WTC11 (cell line): ENCODE data around the gene PLCH2. TPM values are rescaled to one million over a fixed set of nuclear protein-coding genes. Genes with fewer than 3 reads are reported as not detected.

Source experiments
- ATAC-seq: fragments of 200-7000 bp; cut with Tn5 transposase; 2 replicates; pipeline ENCODE4 v1.10.0; 2021; ENCODE audit warnings: mild to moderate bottlenecking, moderate library complexity
- CTCF ChIA-PET: fragments of 300-600 bp; sonication (Branson Sonifier 250); formaldehyde crosslinking; loops from one replicate; lab custom pipeline; 2021; ENCODE audit warnings: antibody characterized with exemption; lab: Charles Lee
- POLR2A ChIA-PET: fragments of 350-600 bp; sonication (Branson Sonifier 250); formaldehyde crosslinking; loops from one replicate; lab custom pipeline; 2021; ENCODE audit warnings: antibody characterized with exemption; lab: Charles Lee
- DNase-seq: peaks from one replicate; pipeline ENCODE4 v3.0.0; 2021; ENCODE audit warnings: low spot score
- H3K27ac Mint-ChIP-seq: 2 replicates; pipeline ENCODE4 v1.8.0; 2021; ENCODE audit warnings: mixed read lengths
- H3K27me3 Mint-ChIP-seq: 2 replicates; pipeline ENCODE4 v1.8.0; 2021; ENCODE audit warnings: low read depth, mild to moderate bottlenecking, moderate library complexity, mixed read lengths
- H3K36me3 Mint-ChIP-seq: 2 replicates; pipeline ENCODE4 v1.8.0; 2021; ENCODE audit warnings: mixed read lengths
- H3K4me1 Mint-ChIP-seq: 2 replicates; pipeline ENCODE4 v1.8.0; 2022; ENCODE audit warnings: mixed read lengths
- H3K4me3 Mint-ChIP-seq: 2 replicates; pipeline ENCODE4 v1.8.0; 2021; ENCODE audit warnings: mild to moderate bottlenecking, moderate library complexity, mixed read lengths
- H3K9me3 Mint-ChIP-seq: 2 replicates; pipeline ENCODE4 v1.8.0; 2021; ENCODE audit warnings: mixed read lengths
- ATF1 ChIP-seq: sonication (generic); formaldehyde crosslinking; IDR thresholded peaks from 2 replicates; pipeline ENCODE4 v1.8.1; 2023; ENCODE audit warnings: mild to moderate bottlenecking, moderate library complexity, missing genetic modification reagents
- ELF4 ChIP-seq: sonication (generic); formaldehyde crosslinking; IDR thresholded peaks from 2 replicates; pipeline ENCODE4 v1.8.1; 2022; ENCODE audit warnings: low read depth, mild to moderate bottlenecking, moderate library complexity, missing genetic modification reagents
- ESRRA ChIP-seq: sonication (generic); formaldehyde crosslinking; IDR thresholded peaks from 2 replicates; pipeline ENCODE4 v1.8.1; 2022; ENCODE audit warnings: mild to moderate bottlenecking, missing genetic modification reagents, borderline replicate concordance
- GABPB1 ChIP-seq: sonication (generic); formaldehyde crosslinking; IDR thresholded peaks from 2 replicates; pipeline ENCODE4 v1.8.1; 2023; ENCODE audit warnings: mild to moderate bottlenecking, missing genetic modification reagents
- SP1 ChIP-seq: sonication (generic); formaldehyde crosslinking; conservative IDR thresholded peaks from 2 replicates; pipeline ENCODE4 v1.8.1; 2022; ENCODE audit warnings: missing genetic modification reagents
- ZNF219 ChIP-seq: sonication (generic); formaldehyde crosslinking; IDR thresholded peaks from 2 replicates; pipeline ENCODE4 v1.8.0; 2023; ENCODE audit warnings: missing genetic modification reagents, mild to moderate bottlenecking, borderline replicate concordance
- ZNF263 ChIP-seq: sonication (generic); formaldehyde crosslinking; IDR thresholded peaks from 2 replicates; pipeline ENCODE4 v1.8.1; 2022; ENCODE audit warnings: low read depth, mild to moderate bottlenecking, moderate library complexity, missing genetic modification reagents
- ZNF317 ChIP-seq: sonication (generic); formaldehyde crosslinking; IDR thresholded peaks from 2 replicates; pipeline ENCODE4 v1.8.1; 2023; ENCODE audit warnings: low read depth, mild to moderate bottlenecking, moderate library complexity, missing genetic modification reagents, borderline replicate concordance
- total RNA-seq: library from RNA; stranded (reverse); gene quantifications from 3 replicates; pipeline ENCODE4 v1.2.3, GENCODE V29; 2021
- TF ChIP-seq, protein P1 (sequence below): sonication (generic); formaldehyde crosslinking; IDR thresholded peaks from 2 replicates; pipeline ENCODE4 v1.8.0; 2023; ENCODE audit warnings: missing genetic modification reagents, mild to moderate bottlenecking, borderline replicate concordance
- TF ChIP-seq, protein P2 (sequence below): fragments of 200-600 bp; IDR thresholded peaks from 2 replicates; pipeline ENCODE4 v1.8.0; 2022; ENCODE audit warnings: antibody characterized with exemption
- TF ChIP-seq, protein P3 (sequence below): sonication (generic); formaldehyde crosslinking; IDR thresholded peaks from 2 replicates; pipeline ENCODE4 v1.8.1; 2023; ENCODE audit warnings: mild to moderate bottlenecking, moderate library complexity, missing genetic modification reagents
- TF ChIP-seq, protein P4 (sequence below): sonication (generic); formaldehyde crosslinking; IDR thresholded peaks from 2 replicates; pipeline ENCODE4 v1.8.0; 2022; ENCODE audit warnings: mild to moderate bottlenecking, missing genetic modification reagents
- TF ChIP-seq, protein P5 (sequence below): fragments of 250-450 bp; sonication (Bioruptor Pico); IDR thresholded peaks from 2 replicates; pipeline ENCODE4 v1.9.0; 2021; ENCODE audit warnings: moderate library complexity, mild to moderate bottlenecking, inconsistent platforms, borderline replicate concordance
- TF ChIP-seq, protein P6 (sequence below): sonication (generic); formaldehyde crosslinking; IDR thresholded peaks from 2 replicates; pipeline ENCODE4 v1.8.1; 2023; ENCODE audit warnings: mild to moderate bottlenecking, missing genetic modification reagents, moderate library complexity
- TF ChIP-seq, protein P7 (sequence below): sonication (generic); formaldehyde crosslinking; IDR thresholded peaks from 2 replicates; pipeline ENCODE4 v1.8.0; 2023; ENCODE audit warnings: missing genetic modification reagents

The PLCH2 gene
- total RNA-seq, 1 experiment from 2014 or later: 0.17 TPM

DNA sequence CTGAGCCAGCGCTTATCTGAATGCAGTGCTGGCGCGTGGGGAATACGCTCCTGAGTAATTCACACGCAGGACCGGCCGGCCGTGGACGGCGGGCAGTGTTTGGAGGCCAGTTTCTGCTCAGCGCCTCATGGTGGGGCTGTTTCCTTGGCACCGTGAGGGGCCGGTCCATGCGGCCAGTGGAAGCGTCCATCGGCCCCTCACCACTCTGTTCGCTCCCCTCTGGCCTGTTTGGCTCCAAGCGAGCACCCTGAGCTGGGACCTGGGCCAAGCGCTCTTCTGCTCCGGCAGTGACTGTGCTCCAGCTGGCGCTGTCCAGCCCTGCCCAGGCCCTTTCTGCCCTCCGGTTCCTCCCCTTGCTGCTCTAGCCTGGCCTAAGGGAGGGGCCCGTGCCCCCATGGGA is 16.3 kb upstream of the PLCH2 start:
- H3K9me3 Mint-ChIP-seq: no peaks in the 10 kb centered on the region
- no peak overlapping the region for H3K4me3 Mint-ChIP-seq
- CTCF ChIA-PET: interaction anchor here (0.9 to 1.5 kb wide), 5 partner anchors 16 to 64 kb away, joined by 4 to 5 read pairs (median 4); no protein-coding TSS in a partner anchor
- no peaks in the 10 kb centered on the region for H3K27me3 Mint-ChIP-seq
- POLR2A ChIA-PET: no interaction called here
- ATAC-seq (no peak), DNase-seq (no peak)
- no peaks in the 10 kb centered on the region for H3K36me3 Mint-ChIP-seq
- H3K27ac Mint-ChIP-seq: no peak overlapping the region
- 0 out of 2 replicates have a peak, but pooled peaks have one; percentile 19 for TF ChIP-seq ZNF263
- TF ChIP-seq, protein P1, sequence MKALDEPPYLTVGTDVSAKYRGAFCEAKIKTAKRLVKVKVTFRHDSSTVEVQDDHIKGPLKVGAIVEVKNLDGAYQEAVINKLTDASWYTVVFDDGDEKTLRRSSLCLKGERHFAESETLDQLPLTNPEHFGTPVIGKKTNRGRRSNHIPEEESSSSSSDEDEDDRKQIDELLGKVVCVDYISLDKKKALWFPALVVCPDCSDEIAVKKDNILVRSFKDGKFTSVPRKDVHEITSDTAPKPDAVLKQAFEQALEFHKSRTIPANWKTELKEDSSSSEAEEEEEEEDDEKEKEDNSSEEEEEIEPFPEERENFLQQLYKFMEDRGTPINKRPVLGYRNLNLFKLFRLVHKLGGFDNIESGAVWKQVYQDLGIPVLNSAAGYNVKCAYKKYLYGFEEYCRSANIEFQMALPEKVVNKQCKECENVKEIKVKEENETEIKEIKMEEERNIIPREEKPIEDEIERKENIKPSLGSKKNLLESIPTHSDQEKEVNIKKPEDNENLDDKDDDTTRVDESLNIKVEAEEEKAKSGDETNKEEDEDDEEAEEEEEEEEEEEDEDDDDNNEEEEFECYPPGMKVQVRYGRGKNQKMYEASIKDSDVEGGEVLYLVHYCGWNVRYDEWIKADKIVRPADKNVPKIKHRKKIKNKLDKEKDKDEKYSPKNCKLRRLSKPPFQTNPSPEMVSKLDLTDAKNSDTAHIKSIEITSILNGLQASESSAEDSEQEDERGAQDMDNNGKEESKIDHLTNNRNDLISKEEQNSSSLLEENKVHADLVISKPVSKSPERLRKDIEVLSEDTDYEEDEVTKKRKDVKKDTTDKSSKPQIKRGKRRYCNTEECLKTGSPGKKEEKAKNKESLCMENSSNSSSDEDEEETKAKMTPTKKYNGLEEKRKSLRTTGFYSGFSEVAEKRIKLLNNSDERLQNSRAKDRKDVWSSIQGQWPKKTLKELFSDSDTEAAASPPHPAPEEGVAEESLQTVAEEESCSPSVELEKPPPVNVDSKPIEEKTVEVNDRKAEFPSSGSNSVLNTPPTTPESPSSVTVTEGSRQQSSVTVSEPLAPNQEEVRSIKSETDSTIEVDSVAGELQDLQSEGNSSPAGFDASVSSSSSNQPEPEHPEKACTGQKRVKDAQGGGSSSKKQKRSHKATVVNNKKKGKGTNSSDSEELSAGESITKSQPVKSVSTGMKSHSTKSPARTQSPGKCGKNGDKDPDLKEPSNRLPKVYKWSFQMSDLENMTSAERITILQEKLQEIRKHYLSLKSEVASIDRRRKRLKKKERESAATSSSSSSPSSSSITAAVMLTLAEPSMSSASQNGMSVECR (CRISPR knock-in tag): no peak
- H3K4me1 Mint-ChIP-seq: no peaks in the 10 kb centered on the region

DNA sequence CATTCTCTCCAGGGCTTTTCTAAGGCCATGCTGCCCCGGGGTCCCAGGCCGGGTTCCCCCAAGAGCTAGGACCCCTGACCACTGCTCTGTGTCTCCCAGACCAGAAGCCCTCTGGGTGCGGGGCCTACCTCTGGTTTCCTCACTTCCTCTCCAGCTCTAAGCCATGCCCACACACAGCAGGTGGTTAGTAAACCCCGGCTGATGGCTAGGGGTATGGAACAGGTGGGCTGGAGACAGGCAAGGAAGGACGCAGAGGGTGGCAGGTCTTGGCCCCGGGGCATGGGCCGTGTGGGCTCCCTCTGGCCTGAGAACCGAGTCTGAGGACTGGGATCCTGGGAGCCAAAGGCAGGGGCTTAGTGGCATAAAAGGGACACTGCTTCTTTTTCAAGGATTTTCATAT is 15.9 kb upstream of the PLCH2 start:
- no peaks in the 10 kb centered on the region for H3K27me3 Mint-ChIP-seq
- CTCF ChIA-PET: interaction anchor here (0.9 to 1.7 kb wide), 6 partner anchors 16 to 63 kb away, joined by 4 to 5 read pairs (median 4); no protein-coding TSS in a partner anchor
- no peaks in the 10 kb centered on the region for H3K4me1 Mint-ChIP-seq
- no peak for DNase-seq
- H3K36me3 Mint-ChIP-seq: no peaks in the 10 kb centered on the region
- TF ChIP-seq ELF4 (CRISPR knock-in tag) (no peak), GABPB1 (CRISPR knock-in tag) (no peak), ZNF219 (CRISPR knock-in tag) (no peak), ZNF317 (CRISPR knock-in tag) (no peak), ATF1 (CRISPR knock-in tag) (no peak), ESRRA (no peak), SP1 (no peak)
- TF ChIP-seq, protein P2, sequence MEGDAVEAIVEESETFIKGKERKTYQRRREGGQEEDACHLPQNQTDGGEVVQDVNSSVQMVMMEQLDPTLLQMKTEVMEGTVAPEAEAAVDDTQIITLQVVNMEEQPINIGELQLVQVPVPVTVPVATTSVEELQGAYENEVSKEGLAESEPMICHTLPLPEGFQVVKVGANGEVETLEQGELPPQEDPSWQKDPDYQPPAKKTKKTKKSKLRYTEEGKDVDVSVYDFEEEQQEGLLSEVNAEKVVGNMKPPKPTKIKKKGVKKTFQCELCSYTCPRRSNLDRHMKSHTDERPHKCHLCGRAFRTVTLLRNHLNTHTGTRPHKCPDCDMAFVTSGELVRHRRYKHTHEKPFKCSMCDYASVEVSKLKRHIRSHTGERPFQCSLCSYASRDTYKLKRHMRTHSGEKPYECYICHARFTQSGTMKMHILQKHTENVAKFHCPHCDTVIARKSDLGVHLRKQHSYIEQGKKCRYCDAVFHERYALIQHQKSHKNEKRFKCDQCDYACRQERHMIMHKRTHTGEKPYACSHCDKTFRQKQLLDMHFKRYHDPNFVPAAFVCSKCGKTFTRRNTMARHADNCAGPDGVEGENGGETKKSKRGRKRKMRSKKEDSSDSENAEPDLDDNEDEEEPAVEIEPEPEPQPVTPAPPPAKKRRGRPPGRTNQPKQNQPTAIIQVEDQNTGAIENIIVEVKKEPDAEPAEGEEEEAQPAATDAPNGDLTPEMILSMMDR: no peak
- TF ChIP-seq, protein P3, sequence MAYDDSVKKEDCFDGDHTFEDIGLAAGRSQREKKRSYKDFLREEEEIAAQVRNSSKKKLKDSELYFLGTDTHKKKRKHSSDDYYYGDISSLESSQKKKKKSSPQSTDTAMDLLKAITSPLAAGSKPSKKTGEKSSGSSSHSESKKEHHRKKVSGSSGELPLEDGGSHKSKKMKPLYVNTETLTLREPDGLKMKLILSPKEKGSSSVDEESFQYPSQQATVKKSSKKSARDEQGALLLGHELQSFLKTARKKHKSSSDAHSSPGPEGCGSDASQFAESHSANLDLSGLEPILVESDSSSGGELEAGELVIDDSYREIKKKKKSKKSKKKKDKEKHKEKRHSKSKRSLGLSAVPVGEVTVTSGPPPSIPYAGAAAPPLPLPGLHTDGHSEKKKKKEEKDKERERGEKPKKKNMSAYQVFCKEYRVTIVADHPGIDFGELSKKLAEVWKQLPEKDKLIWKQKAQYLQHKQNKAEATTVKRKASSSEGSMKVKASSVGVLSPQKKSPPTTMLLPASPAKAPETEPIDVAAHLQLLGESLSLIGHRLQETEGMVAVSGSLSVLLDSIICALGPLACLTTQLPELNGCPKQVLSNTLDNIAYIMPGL (CRISPR knock-in tag): no peak
- TF ChIP-seq, protein P1 (CRISPR knock-in tag): no peak
- TF ChIP-seq, protein P4, sequence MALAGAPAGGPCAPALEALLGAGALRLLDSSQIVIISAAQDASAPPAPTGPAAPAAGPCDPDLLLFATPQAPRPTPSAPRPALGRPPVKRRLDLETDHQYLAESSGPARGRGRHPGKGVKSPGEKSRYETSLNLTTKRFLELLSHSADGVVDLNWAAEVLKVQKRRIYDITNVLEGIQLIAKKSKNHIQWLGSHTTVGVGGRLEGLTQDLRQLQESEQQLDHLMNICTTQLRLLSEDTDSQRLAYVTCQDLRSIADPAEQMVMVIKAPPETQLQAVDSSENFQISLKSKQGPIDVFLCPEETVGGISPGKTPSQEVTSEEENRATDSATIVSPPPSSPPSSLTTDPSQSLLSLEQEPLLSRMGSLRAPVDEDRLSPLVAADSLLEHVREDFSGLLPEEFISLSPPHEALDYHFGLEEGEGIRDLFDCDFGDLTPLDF (CRISPR knock-in tag): no peak
- TF ChIP-seq, protein P5, sequence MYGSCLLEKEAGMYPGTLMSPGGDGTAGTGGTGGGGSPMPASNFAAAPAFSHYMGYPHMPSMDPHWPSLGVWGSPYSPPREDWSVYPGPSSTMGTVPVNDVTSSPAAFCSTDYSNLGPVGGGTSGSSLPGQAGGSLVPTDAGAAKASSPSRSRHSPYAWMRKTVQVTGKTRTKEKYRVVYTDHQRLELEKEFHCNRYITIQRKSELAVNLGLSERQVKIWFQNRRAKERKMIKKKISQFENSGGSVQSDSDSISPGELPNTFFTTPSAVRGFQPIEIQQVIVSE (CRISPR knock-in tag): no peak
- TF ChIP-seq, protein P6, sequence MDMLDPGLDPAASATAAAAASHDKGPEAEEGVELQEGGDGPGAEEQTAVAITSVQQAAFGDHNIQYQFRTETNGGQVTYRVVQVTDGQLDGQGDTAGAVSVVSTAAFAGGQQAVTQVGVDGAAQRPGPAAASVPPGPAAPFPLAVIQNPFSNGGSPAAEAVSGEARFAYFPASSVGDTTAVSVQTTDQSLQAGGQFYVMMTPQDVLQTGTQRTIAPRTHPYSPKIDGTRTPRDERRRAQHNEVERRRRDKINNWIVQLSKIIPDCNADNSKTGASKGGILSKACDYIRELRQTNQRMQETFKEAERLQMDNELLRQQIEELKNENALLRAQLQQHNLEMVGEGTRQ (CRISPR knock-in tag): no peak
- TF ChIP-seq, protein P7, sequence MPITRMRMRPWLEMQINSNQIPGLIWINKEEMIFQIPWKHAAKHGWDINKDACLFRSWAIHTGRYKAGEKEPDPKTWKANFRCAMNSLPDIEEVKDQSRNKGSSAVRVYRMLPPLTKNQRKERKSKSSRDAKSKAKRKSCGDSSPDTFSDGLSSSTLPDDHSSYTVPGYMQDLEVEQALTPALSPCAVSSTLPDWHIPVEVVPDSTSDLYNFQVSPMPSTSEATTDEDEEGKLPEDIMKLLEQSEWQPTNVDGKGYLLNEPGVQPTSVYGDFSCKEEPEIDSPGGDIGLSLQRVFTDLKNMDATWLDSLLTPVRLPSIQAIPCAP (CRISPR knock-in tag): no peak
- H3K27ac Mint-ChIP-seq: no peak overlapping the region
- POLR2A ChIA-PET: no interaction called here
- no peaks in the 10 kb centered on the region for H3K9me3 Mint-ChIP-seq
- H3K4me3 Mint-ChIP-seq: no peak overlapping the region
- no peak for ATAC-seq
